GM12878 (cell line): ENCODE data around the gene STRA8. TPM values are rescaled to one million over a fixed set of nuclear protein-coding genes. Genes with fewer than 3 reads are reported as not detected.
"Not testable (repeated sequence)": the region's sequence is repeated elsewhere in the genome, so short reads cannot be mapped to it uniquely, and the experiment has no call there.

Experiments
- ATAC-seq: fragments of 200-7000 bp; cut with Tn5 transposase; 3 replicates; pipeline ENCODE4 v1.9.1; 2020; ENCODE audit warnings: mild to moderate bottlenecking, moderate library complexity
- BruUV-seq: library from RNA; stranded (reverse); fragments of 400-500 nt; replicated peaks from 2 replicates; lab custom pipeline; 2021; lab: Mats Ljungman, UMichigan
- CTCF ChIA-PET: fragments of 300-600 bp; sonication (Branson Sonifier 250); formaldehyde crosslinking; extraction: SDS; loops from one replicate; lab custom pipeline; 2021; ENCODE audit warnings: inconsistent platforms; lab: Yijun Ruan, JAX
- POLR2A ChIA-PET: fragments of 350-600 bp; formaldehyde crosslinking; extraction: SDS; loops from one replicate; lab custom pipeline; 2021; ENCODE audit warnings: inconsistent platforms; lab: Charles Lee
- RAD21 ChIA-PET: fragments of 300-600 bp; sonication (Branson Sonifier 250); formaldehyde crosslinking; loops from one replicate; lab custom pipeline; 2023; ENCODE audit warnings: antibody characterized with exemption; ENCODE audit not compliant: unreplicated experiment; lab: Charles Lee
- SMC1A ChIA-PET: fragments of 300-600 bp; sonication (Branson Sonifier 250); formaldehyde crosslinking; loops from one replicate; lab custom pipeline; 2023; ENCODE audit not compliant: unreplicated experiment, uncharacterized antibody; lab: Charles Lee
- DNase-seq: peaks from one replicate; pipeline ENCODE4 v3.0.0-alpha.2; 2011; ENCODE audit warnings: low read depth, low spot score
- FAIRE-seq: peaks from 3 replicates; lab custom pipeline; 2011; peaks lifted over from hg19 to GRCh38; lab: Jason Lieb, UNC
- H2AFZ ChIP-seq: 2 replicates; pipeline ENCODE4 v1.6.0; 2011; ENCODE audit warnings: low read depth, low read length, control low read depth; ENCODE audit not compliant: control insufficient read depth
- H3K27ac ChIP-seq: 2 replicates; pipeline ENCODE4 v1.5.1; 2011; ENCODE audit warnings: control low read depth; ENCODE audit not compliant: control insufficient read depth, insufficient read depth
- H3K27me3 ChIP-seq, 2 experiments: replicated peaks in 1 of 2; 2 replicates each; pipeline versions ENCODE4 v1.6.0 to v1.6.1; 2011; ENCODE audit warnings: low read length in 1 of 2; ENCODE audit not compliant: control insufficient read depth in 2 of 2, insufficient read depth in 2 of 2
- H3K36me3 ChIP-seq, 2 experiments: 2 replicates each; pipeline ENCODE4 v1.5.1; 2011; ENCODE audit warnings: low read length in 1 of 2; ENCODE audit not compliant: control insufficient read depth in 2 of 2, insufficient read depth in 2 of 2
- H3K4me1 ChIP-seq: 2 replicates; pipeline ENCODE4 v1.6.1; 2011; ENCODE audit warnings: mild to moderate bottlenecking, low read length, moderate library complexity, mixed read lengths; ENCODE audit not compliant: control insufficient read depth, insufficient read depth
- H3K4me2 ChIP-seq: 2 replicates; pipeline ENCODE4 v1.6.0; 2011; ENCODE audit warnings: control low read depth; ENCODE audit not compliant: control insufficient read depth, insufficient read depth
- H3K4me3 ChIP-seq: fragments of 200-600 bp; sonication (generic); 2 replicates; pipeline ENCODE4 v1.5.1; 2016
- H3K79me2 ChIP-seq: 2 replicates; pipeline ENCODE4 v1.6.0; 2011; ENCODE audit warnings: low read length; ENCODE audit not compliant: control insufficient read depth, insufficient read depth
- H3K9ac ChIP-seq: 2 replicates; pipeline ENCODE4 v1.8.0; 2011; ENCODE audit warnings: low read length, control low read depth, mixed read lengths; ENCODE audit not compliant: control insufficient read depth, insufficient read depth
- H3K9me3 ChIP-seq: replicated peaks from 3 replicates; pipeline ENCODE4 v1.5.1; 2011; ENCODE audit warnings: mild to moderate bottlenecking, low read length; ENCODE audit not compliant: control insufficient read depth, insufficient read depth
- H4K20me1 ChIP-seq: 2 replicates; pipeline ENCODE4 v1.6.0; 2011; ENCODE audit not compliant: control insufficient read depth, insufficient read depth
- DPF2 ChIP-seq: fragments of 450-650 bp; IDR thresholded peaks from 2 replicates; pipeline ENCODE4 v1.6.1; 2017; ENCODE audit warnings: mild to moderate bottlenecking
- ETV6 ChIP-seq, 2 experiments: fragments of 450-650 bp in 1 of 2; IDR thresholded peaks in 1 of 2; conservative IDR thresholded peaks in 1 of 2; 2 replicates each; pipeline ENCODE4 v1.6.1; 2014; ENCODE audit warnings: antibody characterized with exemption in 1 of 2, borderline replicate concordance in 1 of 2, low read depth in 1 of 2, mild to moderate bottlenecking in 1 of 2, moderate library complexity in 1 of 2
- KLF5 ChIP-seq: fragments of 450-650 bp; IDR thresholded peaks from 2 replicates; pipeline ENCODE4 v1.6.1; 2014; ENCODE audit warnings: mild to moderate bottlenecking; ENCODE audit not compliant: partially characterized antibody
- LARP7 ChIP-seq: fragments of 450-650 bp; IDR thresholded peaks from 2 replicates; pipeline ENCODE4 v1.6.1; 2017; ENCODE audit warnings: mild to moderate bottlenecking
- RUNX3 ChIP-seq: IDR thresholded peaks from 2 replicates; pipeline ENCODE4 v1.6.1; 2012; ENCODE audit warnings: low read length, inconsistent platforms
- ZBTB40 ChIP-seq: fragments of 450-650 bp; IDR thresholded peaks from 2 replicates; pipeline ENCODE4 v1.6.1; 2016; ENCODE audit warnings: mild to moderate bottlenecking, moderate library complexity, borderline replicate concordance
- WGBS: methylation state at CpG from one replicate; pipeline ENCODE4 v1.1.6; 2016; ENCODE audit warnings: low lambda C conversion rate; ENCODE audit not compliant: insufficient replicate concordance, insufficient coverage; ENCODE audit errors: missing lambda C conversion rate; 5-methylcytosine and 5-hydroxymethylcytosine counted together
- in situ Hi-C: fragments of 300-500 bp; cut with MboI; formaldehyde crosslinking; loops from 9 replicates; pipeline ENCODE4 v1.14.3; 2018; ENCODE audit warnings: mixed read lengths
- intact Hi-C: fragments of 100-400 bp; cut with micrococcal nuclease; formaldehyde crosslinking; loops from one replicate; pipeline ENCODE4 v1.14.2; 2022; ENCODE audit not compliant: unreplicated experiment
- polyA plus RNA-seq, 11 experiments: library from polyadenylated mRNA; depleted of rRNA in 4 of 11; unstranded in 6 of 11; stranded (reverse) in 5 of 11; fragments of >200 nt; fragmentation: Nextera tagmentation in 4 of 11; fragmentation: Illumina TruSeq in 1 of 11; extraction: Ambion mirVana in 4 of 11; extraction: Trizol in 1 of 11; gene quantifications; 1 replicate in 1 of 11; 2 replicates in 10 of 11; pipeline versions ENCODE4 v1.2.1 to v1.2.3, GENCODE V29; 2011 to 2016; ENCODE audit warnings: inconsistent platforms in 2 of 11, missing spikeins in 2 of 11, low read depth in 1 of 11
- total RNA-seq, 4 experiments: library from RNA; depleted of rRNA in 3 of 4; stranded (reverse); fragments of >200 nt in 3 of 4; fragmentation: Illumina TruSeq in 1 of 4; extraction: Trizol in 1 of 4; gene quantifications; 2 replicates each; pipeline versions ENCODE4 v1.2.1 to v1.2.3, GENCODE V29; 2013 to 2021
- TF ChIP-seq, protein P1 (sequence below): fragments of 450-650 bp; IDR thresholded peaks from 2 replicates; pipeline ENCODE4 v1.6.1; 2017; ENCODE audit warnings: mild to moderate bottlenecking, moderate library complexity

STRA8 gene
- total and polyA plus RNA-seq, 10 of the 15 experiments (the other 5 are each of a cell fraction or from before 2014, with no cell fraction given) = 0.15 TPM; not detected in 9

DNA sequence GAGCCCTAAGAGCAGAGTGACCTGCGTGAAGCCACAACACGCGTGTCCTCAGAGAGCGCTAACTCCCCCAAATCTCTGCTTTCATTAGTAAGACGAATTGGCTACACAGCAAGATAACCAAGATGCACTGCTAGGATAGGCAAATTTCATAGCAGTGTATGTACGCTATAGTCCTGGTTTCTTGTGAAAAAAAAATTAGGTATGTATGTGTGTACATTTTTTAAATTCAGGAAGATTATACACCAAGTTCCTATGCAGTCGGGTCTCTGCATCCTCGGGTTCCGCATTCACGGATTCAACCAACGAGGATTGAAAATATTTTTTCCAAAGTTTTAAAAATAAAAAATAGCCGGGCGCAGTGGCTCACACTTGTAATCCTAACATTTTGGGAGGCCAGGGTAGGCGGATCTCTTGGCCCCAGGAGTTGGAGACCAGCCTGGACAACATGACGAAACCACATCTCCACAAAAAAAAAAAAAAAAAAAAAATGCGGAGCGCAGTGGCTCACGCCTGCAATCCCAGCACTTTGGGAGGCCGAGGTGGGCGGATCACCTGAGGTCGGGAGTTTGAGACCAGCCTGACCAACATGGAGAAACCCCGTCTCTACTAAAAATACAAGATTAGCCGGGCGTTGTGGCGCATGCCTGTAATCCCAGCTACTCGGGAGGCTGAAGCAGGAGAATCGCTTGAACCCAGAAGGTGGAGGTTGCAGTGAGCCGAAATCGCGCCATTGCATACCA, 21.5 kb upstream of the STRA8 start:
- H3K27ac ChIP-seq = peak overlapping the region; percentile 41
- TF ChIP-seq LARP7 (0 out of 2 replicates have a peak, but pooled peaks have one; percentile 35), RUNX3 (0 out of 2 replicates have a peak, but pooled peaks have one; percentile 8), DPF2 (peak; percentile 1; the same call in 1 of the 2 replicates), KLF5 (peak; percentile 42), ZBTB40 (0 out of 2 replicates have a peak, but pooled peaks have one; percentile 12), ETV6 (conservative IDR thresholded peaks at IDR 0.05 in 1 of 2, IDR thresholded peaks at IDR 0.05 in 1 of 2; ENCODE audit: borderline replicate concordance in 1 of 2, low read depth in 1 of 2) (0 out of 4 replicates have a peak, but pooled peaks of 1 of the 2 experiments have one; percentile 3)
- TF ChIP-seq, protein P1, sequence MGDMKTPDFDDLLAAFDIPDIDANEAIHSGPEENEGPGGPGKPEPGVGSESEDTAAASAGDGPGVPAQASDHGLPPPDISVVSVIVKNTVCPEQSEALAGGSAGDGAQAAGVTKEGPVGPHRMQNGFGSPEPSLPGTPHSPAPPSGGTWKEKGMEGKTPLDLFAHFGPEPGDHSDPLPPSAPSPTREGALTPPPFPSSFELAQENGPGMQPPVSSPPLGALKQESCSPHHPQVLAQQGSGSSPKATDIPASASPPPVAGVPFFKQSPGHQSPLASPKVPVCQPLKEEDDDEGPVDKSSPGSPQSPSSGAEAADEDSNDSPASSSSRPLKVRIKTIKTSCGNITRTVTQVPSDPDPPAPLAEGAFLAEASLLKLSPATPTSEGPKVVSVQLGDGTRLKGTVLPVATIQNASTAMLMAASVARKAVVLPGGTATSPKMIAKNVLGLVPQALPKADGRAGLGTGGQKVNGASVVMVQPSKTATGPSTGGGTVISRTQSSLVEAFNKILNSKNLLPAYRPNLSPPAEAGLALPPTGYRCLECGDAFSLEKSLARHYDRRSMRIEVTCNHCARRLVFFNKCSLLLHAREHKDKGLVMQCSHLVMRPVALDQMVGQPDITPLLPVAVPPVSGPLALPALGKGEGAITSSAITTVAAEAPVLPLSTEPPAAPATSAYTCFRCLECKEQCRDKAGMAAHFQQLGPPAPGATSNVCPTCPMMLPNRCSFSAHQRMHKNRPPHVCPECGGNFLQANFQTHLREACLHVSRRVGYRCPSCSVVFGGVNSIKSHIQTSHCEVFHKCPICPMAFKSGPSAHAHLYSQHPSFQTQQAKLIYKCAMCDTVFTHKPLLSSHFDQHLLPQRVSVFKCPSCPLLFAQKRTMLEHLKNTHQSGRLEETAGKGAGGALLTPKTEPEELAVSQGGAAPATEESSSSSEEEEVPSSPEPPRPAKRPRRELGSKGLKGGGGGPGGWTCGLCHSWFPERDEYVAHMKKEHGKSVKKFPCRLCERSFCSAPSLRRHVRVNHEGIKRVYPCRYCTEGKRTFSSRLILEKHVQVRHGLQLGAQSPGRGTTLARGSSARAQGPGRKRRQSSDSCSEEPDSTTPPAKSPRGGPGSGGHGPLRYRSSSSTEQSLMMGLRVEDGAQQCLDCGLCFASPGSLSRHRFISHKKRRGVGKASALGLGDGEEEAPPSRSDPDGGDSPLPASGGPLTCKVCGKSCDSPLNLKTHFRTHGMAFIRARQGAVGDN = 0 out of 2 replicates have a peak, but pooled peaks have one; percentile 10
- TF ChIP-seq, all 136 proteins: peak for 7; not testable (repeated sequence) for 129
- ATAC-seq, H3K36me3 ChIP-seq, intact Hi-C loops, H3K9me3 ChIP-seq, in situ Hi-C loops, DNase-seq, BruUV-seq, H4K20me1 ChIP-seq, FAIRE-seq, H3K27me3 ChIP-seq: not testable (repeated sequence)
- RAD21 ChIA-PET = interaction anchor here (0.7 to 11.2 kb wide), 10 partner anchors 9 to 220 kb away, joined by 3 to 230 read pairs (median 4); partner anchors contain the start of gene CYREN
- SMC1A ChIA-PET = interaction anchor here (2.0 to 10.8 kb wide), 4 partner anchors 10 to 39 kb away, joined by 7 to 251 read pairs (median 58); partner anchors contain the start of gene CYREN
- peaks cover 43% of the 10 kb centered on the region for H3K79me2 ChIP-seq
- peak overlapping the region; percentile 62 for H3K4me2 ChIP-seq
- POLR2A ChIA-PET = interaction anchor here (0.6 to 10.8 kb wide), 11 partner anchors 10 to 1582 kb away, joined by 3 to 299 read pairs (median 5); partner anchors contain the start of gene CYREN
- H3K9ac ChIP-seq = peak overlapping the region; percentile 45; the same call in 1 of the 2 replicates
- peaks cover 36% of the 10 kb centered on the region for H3K4me1 ChIP-seq
- WGBS = 42% methylated on average over 22 of the region's 30 CpGs
- peak overlapping the region; percentile 87 for H3K4me3 ChIP-seq
- CTCF ChIA-PET = interaction anchor here (1.0 to 9.4 kb wide), 4 partner anchors 13 to 224 kb away, joined by 3 to 109 read pairs (median 8); partner anchors contain the start of gene CYREN
- peak overlapping the region; percentile 90 for H2AFZ ChIP-seq
